Activated T-helper 1 cell treated with Interleukin-2 at 50 U/mL for 16 hours (primary cell): ENCODE measurements around the gene CYP2D6.

Experiments
- DNase-seq: peaks from one replicate; pipeline ENCODE4 v3.0.0-alpha.2; 2020; ENCODE audit warnings: low read depth

Gene CYP2D6

GRCh38 chr22:42084874-42085273, 45.7 kb downstream of the CYP2D6 start:
- no peak for DNase-seq

- DNase-seq: no peak
Observed at GRCh38 chr22:42083119-42083518, 47.5 kb downstream of the CYP2D6 start.

GRCh38 chr22:42080287-42080686, 50.3 kb downstream of the CYP2D6 start:
- DNase-seq: no peak

- DNase-seq: peak; percentile 95
Observed at GRCh38 chr22:42079319-42080251, 51.0 kb downstream of the CYP2D6 start, which contains the start of gene SMDT1. SMDT1 (plus strand) TSS chr22:42079700; CDS start chr22:42079769, 69 bp downstream.

- no peak for DNase-seq
Observed at GRCh38 chr22:42078469-42079318, 51.9 kb downstream of the CYP2D6 start.

- DNase-seq: no peak
Observed at GRCh38 chr22:42077486-42078125, 53.0 kb downstream of the CYP2D6 start.

- no peak for DNase-seq
Observed at GRCh38 chr22:42076764-42077485, 53.7 kb downstream of the CYP2D6 start.
